HCT116 (cell line): ENCODE results near the gene PABPC4L. TPM values are rescaled to one million over a fixed set of nuclear protein-coding genes. Genes with fewer than 3 reads are reported as not detected.

Experiments
- ATAC-seq: fragments of 200-7000 bp; cut with Tn5 transposase; 2 replicates; pipeline ENCODE4 v1.9.1; 2020; ENCODE audit warnings: mild to moderate bottlenecking, moderate library complexity
- Bru-seq: library from RNA; stranded (reverse); fragments of 400-500 nt; gene quantifications from one replicate; lab custom pipeline; 2021; lab: Mats Ljungman, UMichigan
- BruChase-seq, 2 experiments: library from RNA; stranded (reverse); fragments of 400-500 nt; gene quantifications; one replicate each; lab custom pipeline; 2021; lab: Mats Ljungman, UMichigan
- BruUV-seq: library from RNA; stranded (reverse); fragments of 400-500 nt; replicated peaks from 2 replicates; lab custom pipeline; 2021; lab: Mats Ljungman, UMichigan
- CTCF ChIA-PET: fragments of 300-600 bp; sonication (Branson Sonifier 250); formaldehyde crosslinking; loops from one replicate; lab custom pipeline; 2021; ENCODE audit warnings: antibody characterized with exemption; lab: Charles Lee
- POLR2A ChIA-PET: fragments of 300-600, 350-600 bp; sonication (Branson Sonifier 250); formaldehyde crosslinking; loops from one replicate; lab custom pipeline; 2021; ENCODE audit warnings: antibody characterized with exemption; lab: Charles Lee
- RAD21 ChIA-PET, 2 experiments: fragments of 300-600 bp; sonication (Branson Sonifier 250); formaldehyde crosslinking; loops; one replicate each; lab custom pipeline; 2023; ENCODE audit warnings: low total read pairs in 2 of 2; ENCODE audit not compliant: uncharacterized antibody in 2 of 2, unreplicated experiment in 2 of 2, low non-redundant PET in 1 of 2; lab: Charles Lee
- DNase-seq: peaks from one replicate; pipeline ENCODE4 v3.0.0-alpha.2; 2010; ENCODE audit warnings: low read depth, low spot score
- H2AFZ ChIP-seq: fragments of 200-600 bp; shearing (Covaris generic), sonication (generic); 2 replicates; pipeline ENCODE4 v1.6.1; 2017; ENCODE audit warnings: low read depth, mixed run types, mixed read lengths, antibody characterized with exemption, low read length; ENCODE audit not compliant: poor library complexity, severe bottlenecking
- H3K27ac ChIP-seq: 2 replicates; pipeline ENCODE4 v1.5.1; 2012; ENCODE audit warnings: low read depth, low read length
- H3K27me3 ChIP-seq: fragments of 200-600 bp; sonication (generic); 2 replicates; pipeline ENCODE4 v1.6.1; 2016; ENCODE audit warnings: mixed run types, low read length, mixed read lengths; ENCODE audit not compliant: insufficient read depth
- H3K36me3 ChIP-seq, 2 experiments: fragments of 200-500 bp in 1 of 2; fragments of 200-600 bp in 1 of 2; sonication (Bioruptor generic) in 1 of 2; sonication (generic) in 1 of 2; 2 replicates each; pipeline versions ENCODE4 v1.5.1 to v1.6.1; 2014 to 2016; ENCODE audit warnings: low read length in 2 of 2, inconsistent platforms in 1 of 2, mixed read lengths in 1 of 2, mixed run types in 1 of 2; ENCODE audit not compliant: insufficient read depth in 2 of 2, control insufficient read depth in 1 of 2
- H3K4me1 ChIP-seq, 2 experiments: fragments of 200-600 bp in 1 of 2; sonication (generic) in 1 of 2; 2 replicates each; pipeline versions ENCODE4 v1.5.1 to v1.6.1; 2012 to 2017; ENCODE audit warnings: low read length in 2 of 2, inconsistent platforms in 1 of 2, mild to moderate bottlenecking in 1 of 2, mixed read lengths in 1 of 2, mixed run types in 1 of 2, moderate library complexity in 1 of 2; ENCODE audit not compliant: insufficient read depth in 2 of 2, control insufficient read depth in 1 of 2
- H3K4me2 ChIP-seq: fragments of 200-600 bp; sonication (generic); 2 replicates; pipeline ENCODE4 v1.6.1; 2017; ENCODE audit warnings: mixed run types, low read length, mixed read lengths
- H3K4me3 ChIP-seq, 2 experiments: fragments of 200-600 bp in 1 of 2; sonication (generic) in 1 of 2; replicated peaks in 1 of 2; 2 replicates each; pipeline ENCODE4 v1.5.1; 2011 to 2016; ENCODE audit warnings: low read length in 2 of 2, control low read depth in 1 of 2, low read depth in 1 of 2, mild to moderate bottlenecking in 1 of 2, mixed read lengths in 1 of 2, mixed run types in 1 of 2
- H3K79me2 ChIP-seq: fragments of 200-600 bp; sonication (generic); 2 replicates; pipeline ENCODE4 v1.6.1; 2017; ENCODE audit warnings: mild to moderate bottlenecking, mixed run types, low read length, moderate library complexity, mixed read lengths; ENCODE audit not compliant: insufficient read depth
- H3K9ac ChIP-seq: fragments of 200-600 bp; sonication (generic); 2 replicates; pipeline ENCODE4 v1.6.1; 2016; ENCODE audit warnings: low read length, mixed read lengths
- H3K9me2 ChIP-seq: fragments of 200-600 bp; sonication (generic), shearing (Covaris generic); 2 replicates; pipeline ENCODE4 v1.6.1; 2017; ENCODE audit warnings: mixed run types, mild to moderate bottlenecking, moderate library complexity; ENCODE audit not compliant: insufficient read depth
- H3K9me3 ChIP-seq, 2 experiments: fragments of 200-500 bp in 1 of 2; fragments of 200-600 bp in 1 of 2; sonication (Bioruptor generic) in 1 of 2; sonication (generic) in 1 of 2; 2 replicates each; pipeline ENCODE4 v1.6.1; 2014 to 2017; ENCODE audit warnings: low read length in 2 of 2, mixed read lengths in 2 of 2, inconsistent platforms in 1 of 2, low read depth in 1 of 2, mild to moderate bottlenecking in 1 of 2, mixed run types in 1 of 2, moderate library complexity in 1 of 2; ENCODE audit not compliant: control insufficient read depth in 1 of 2, insufficient read depth in 1 of 2
- H4K20me1 ChIP-seq: fragments of 200-600 bp; sonication (generic), shearing (Covaris generic); 2 replicates; pipeline ENCODE4 v1.6.1; 2017; ENCODE audit warnings: mixed run types, mild to moderate bottlenecking, moderate library complexity; ENCODE audit not compliant: insufficient read depth
- ATF3 ChIP-seq: IDR thresholded peaks from 2 replicates; pipeline ENCODE4 v1.6.1; 2012
- CEBPB ChIP-seq: IDR thresholded peaks from 2 replicates; pipeline ENCODE4 v1.6.1; 2012; ENCODE audit warnings: low read depth
- EGR1 ChIP-seq: IDR thresholded peaks from 2 replicates; pipeline ENCODE4 v1.6.1; 2012; ENCODE audit warnings: low read depth
- ELF1 ChIP-seq: IDR thresholded peaks from 2 replicates; pipeline ENCODE4 v1.6.1; 2012; ENCODE audit warnings: low read depth, borderline replicate concordance
- EZH2 ChIP-seq: fragments of 200-600 bp; sonication (generic); IDR thresholded peaks from 2 replicates; pipeline ENCODE4 v1.6.1; 2017; ENCODE audit warnings: antibody characterized with exemption, mixed run types
- EZH2phosphoT487 ChIP-seq: fragments of 200-600 bp; IDR thresholded peaks from 2 replicates; pipeline ENCODE4 v1.6.1; 2018; ENCODE audit warnings: antibody characterized with exemption, borderline replicate concordance
- FOSL1 ChIP-seq: IDR thresholded peaks from 2 replicates; pipeline ENCODE4 v1.6.1; 2012; ENCODE audit warnings: low read depth
- JUND ChIP-seq: IDR thresholded peaks from 2 replicates; pipeline ENCODE4 v1.6.1; 2012
- MAX ChIP-seq: IDR thresholded peaks from 2 replicates; pipeline ENCODE4 v1.6.1; 2012
- POLR2A ChIP-seq: IDR thresholded peaks from 2 replicates; pipeline ENCODE4 v1.7.0; 2011; ENCODE audit warnings: borderline replicate concordance; ENCODE audit not compliant: insufficient read depth, insufficient read length; ENCODE audit errors: extremely low read depth
- POLR2AphosphoS5 ChIP-seq: IDR thresholded peaks from 2 replicates; pipeline ENCODE4 v1.6.1; 2011; ENCODE audit warnings: mild to moderate bottlenecking, low read depth, low read length, moderate library complexity
- RAD21 ChIP-seq: IDR thresholded peaks from 2 replicates; pipeline ENCODE4 v1.6.1; 2012; ENCODE audit warnings: low read depth, mild to moderate bottlenecking
- REST ChIP-seq: IDR thresholded peaks from 2 replicates; pipeline ENCODE4 v1.6.1; 2012; ENCODE audit warnings: low read depth
- SP1 ChIP-seq: IDR thresholded peaks from 2 replicates; pipeline ENCODE4 v1.6.1; 2012; ENCODE audit warnings: low read depth
- SRF ChIP-seq: IDR thresholded peaks from 2 replicates; pipeline ENCODE4 v1.6.1; 2012; ENCODE audit warnings: low read depth
- TCF7L2 ChIP-seq: IDR thresholded peaks from 2 replicates; pipeline ENCODE4 v1.7.0; 2011; ENCODE audit warnings: borderline replicate concordance, inconsistent platforms; ENCODE audit not compliant: insufficient read depth, insufficient read length; ENCODE audit errors: extremely low read depth
- ZBTB33 ChIP-seq: IDR thresholded peaks from 2 replicates; pipeline ENCODE4 v1.6.1; 2011; ENCODE audit warnings: mild to moderate bottlenecking, low read length, moderate library complexity; ENCODE audit not compliant: insufficient replicate concordance; ENCODE audit errors: extremely low read depth
- ZFX ChIP-seq: fragments of 450-650 bp; IDR thresholded peaks from 2 replicates; pipeline ENCODE4 v1.6.1; 2017
- intact Hi-C: fragments of 100-400 bp; cut with micrococcal nuclease; formaldehyde crosslinking; loops from 2 replicates; pipeline ENCODE4 v1.10.0; 2022
- long read RNA-seq: library from polyadenylated mRNA; unstranded; transcript quantifications from one replicate; pipeline ENCODE4 v2.0.0, GENCODE V29; 2021; ENCODE audit not compliant: unreplicated experiment
- polyA plus RNA-seq: library from polyadenylated mRNA; unstranded; fragments of >200 nt; gene quantifications from 2 replicates; pipeline ENCODE4 v1.2.1, GENCODE V29; 2012; ENCODE audit warnings: missing spikeins
- total RNA-seq: library from RNA; stranded (reverse); gene quantifications from one replicate; pipeline ENCODE4 v1.2.1, GENCODE V29; 2021; ENCODE audit not compliant: unreplicated experiment

The PABPC4L gene
- total RNA-seq (not detected), Bru-seq, nascent RNA (not detected), BruChase-seq, experiment 1, labeled RNA remaining after a 6-hour chase (not detected), BruChase-seq, experiment 2, labeled RNA remaining after a 2-hour chase (not detected)
- not detected in 2 replicates for polyA plus RNA-seq
- long read RNA-seq: 0 reads

- Histone ChIP-seq H3K36me3 (no peaks in the 10 kb centered on the region), H4K20me1 (no peaks in the 10 kb centered on the region), H3K4me1 (peaks cover 0 to 4% of the 10 kb centered on the region in 2 experiments; a peak in 1 of 4 replicates), H2AFZ (no peak within 1 kb of the TSS), H3K79me2 (no peaks in the 10 kb centered on the region), H3K27ac (no peak within 1 kb of the TSS), H3K9ac (no peak within 1 kb of the TSS), H3K4me3 (no peak within 1 kb of the TSS), H3K9me2 (no peaks in the 10 kb centered on the region), H3K27me3 (no peaks in the 10 kb centered on the region), H3K9me3 (no peaks in the 10 kb centered on the region), H3K4me2 (no peak within 1 kb of the TSS)
- BruUV-seq: no TSS peak
- ATAC-seq: no peak
- intact Hi-C loops: no loop called here
- RAD21 ChIA-PET: no interaction called here
- TF ChIP-seq REST (no peak), SP1 (no peak), EZH2 (no peak), RAD21 (no peak), POLR2A (no peak), ZBTB33 (no peak), TCF7L2 (no peak), MAX (no peak), CEBPB (no peak), FOSL1 (no peak), ZFX (no peak), SRF (no peak), EZH2phosphoT487 (no peak), JUND (no peak), ELF1 (no peak), POLR2AphosphoS5 (no peak), ATF3 (no peak), EGR1 (no peak)
- DNase-seq: no peak
- CTCF ChIA-PET: no interaction called here
- POLR2A ChIA-PET: no interaction called here
Observed at GRCh38 chr4:134201216-134202161, at the start of gene PABPC4L. Gene PABPC4L, minus strand, starts transcription at chr4:134201789. Its CDS starts 770 bp downstream, at chr4:134201019.
